B cell (primary cell): ENCODE measurements around the gene AFF3. TPM values are rescaled to one million over a fixed set of nuclear protein-coding genes. Genes with fewer than 3 reads are reported as not detected.

Experiments
- ATAC-seq: fragments of 200-7000 bp; cut with Tn5 transposase; one replicate; pipeline ENCODE4 v1.10.0; 2021; ENCODE audit warnings: low read depth, mild to moderate bottlenecking, moderate number of reproducible peaks, moderate library complexity
- CTCF ChIA-PET: fragments of 350-600 bp; sonication (Branson Sonifier 250); formaldehyde crosslinking; loops from one replicate; lab custom pipeline; 2021; ENCODE audit warnings: antibody characterized with exemption, inconsistent platforms; lab: Charles Lee
- POLR2A ChIA-PET: fragments of 350-600 bp; sonication (Branson Sonifier 250); formaldehyde crosslinking; loops from one replicate; lab custom pipeline; 2021; ENCODE audit warnings: antibody characterized with exemption; lab: Charles Lee
- DNase-seq: peaks from one replicate; pipeline ENCODE4 v3.0.0; 2013
- H2AFZ ChIP-seq: 2 replicates; pipeline ENCODE4 v1.6.1; 2012; ENCODE audit warnings: mild to moderate bottlenecking, low read depth, low read length; ENCODE audit not compliant: insufficient read depth, poor library complexity, severe bottlenecking
- H3K27ac ChIP-seq, 2 donors: 1 replicate in 1 of 2; 2 replicates in 1 of 2; pipeline ENCODE4 v1.5.1; 2012 to 2013; ENCODE audit warnings: low read length in 2 of 2, mild to moderate bottlenecking in 2 of 2, moderate library complexity in 1 of 2
- H3K27me3 ChIP-seq, 4 experiments: fragments of 200-600 bp in 1 of 4; sonication (generic) in 1 of 4; replicated peaks in 1 of 4; 1 replicate in 2 of 4; 2 replicates in 2 of 4; pipeline versions ENCODE4 v1.6.1 to v1.7.0; 2013 to 2016; ENCODE audit warnings: low read length in 3 of 4, mild to moderate bottlenecking in 2 of 4, mixed read lengths in 1 of 4, moderate library complexity in 1 of 4; ENCODE audit not compliant: insufficient read depth in 4 of 4, control insufficient read depth in 3 of 4; ENCODE audit errors: control extremely low read depth in 1 of 4
- H3K36me3 ChIP-seq, 2 experiments: replicated peaks in 1 of 2; 1 replicate in 1 of 2; 2 replicates in 1 of 2; pipeline versions ENCODE4 v1.6.1 to v1.7.1; 2013; ENCODE audit warnings: low read length in 1 of 2; ENCODE audit not compliant: insufficient read depth in 2 of 2, control insufficient read depth in 1 of 2; ENCODE audit errors: control extremely low read depth in 1 of 2, extremely low read depth in 1 of 2
- H3K4me1 ChIP-seq, 2 donors: fragments of 200-600 bp in 1 of 2; sonication (generic) in 1 of 2; 1 replicate in 1 of 2; 2 replicates in 1 of 2; pipeline versions ENCODE4 v1.5.1 to v1.6.1; 2013 to 2017; ENCODE audit warnings: low read length in 2 of 2; ENCODE audit not compliant: control insufficient read depth in 2 of 2, insufficient read depth in 2 of 2
- H3K4me2 ChIP-seq: replicated peaks from 2 replicates; pipeline ENCODE3; 2012; ENCODE audit warnings: mild to moderate bottlenecking, low read depth, low read length; ENCODE audit not compliant: poor library complexity, severe bottlenecking
- H3K4me3 ChIP-seq, 5 experiments: fragments of 200-600 bp in 1 of 5; sonication (generic) in 1 of 5; 1 replicate in 3 of 5; 2 replicates in 2 of 5; pipeline versions ENCODE4 v1.5.1 to v1.7.0; 2011 to 2016; ENCODE audit warnings: low read length in 4 of 5, mild to moderate bottlenecking in 4 of 5, low read depth in 2 of 5, control low read depth in 1 of 5, moderate library complexity in 1 of 5; ENCODE audit not compliant: insufficient read depth in 1 of 5; ENCODE audit errors: control extremely low read depth in 1 of 5, extremely low read depth in 1 of 5
- H3K79me2 ChIP-seq: fragments of 200-600 bp; sonication (generic); one replicate; pipeline ENCODE4 v1.6.0; 2016; ENCODE audit warnings: low read length; ENCODE audit not compliant: control insufficient read depth, insufficient read depth
- H3K9ac ChIP-seq: fragments of 200-600 bp; sonication (generic); 2 replicates; pipeline ENCODE4 v1.6.1; 2017; ENCODE audit warnings: mild to moderate bottlenecking, low read length, moderate library complexity
- H3K9me3 ChIP-seq, 3 donors: one replicate each; pipeline versions ENCODE4 v1.6.1 to v1.7.1; 2013; ENCODE audit warnings: low read length in 2 of 3; ENCODE audit not compliant: control insufficient read depth in 2 of 3, insufficient read depth in 1 of 3; ENCODE audit errors: control extremely low read depth in 1 of 3
- H4K20me1 ChIP-seq: 2 replicates; pipeline ENCODE4 v1.6.0; 2012; ENCODE audit warnings: mild to moderate bottlenecking, low read length; ENCODE audit not compliant: insufficient read depth, control insufficient read depth, poor library complexity, severe bottlenecking
- H3K27ac Mint-ChIP-seq: one replicate; pipeline ENCODE4 v1.8.0; 2021; ENCODE audit warnings: mixed read lengths
- H3K27me3 Mint-ChIP-seq: one replicate; pipeline ENCODE4 v1.8.0; 2021; ENCODE audit warnings: mixed read lengths
- H3K4me1 Mint-ChIP-seq: one replicate; pipeline ENCODE4 v1.8.0; 2021; ENCODE audit warnings: mixed read lengths
- H3K4me3 Mint-ChIP-seq: one replicate; pipeline ENCODE4 v1.8.0; 2021; ENCODE audit warnings: mixed read lengths
- H3K9me3 Mint-ChIP-seq: one replicate; pipeline ENCODE4 v1.8.0; 2022; ENCODE audit warnings: mixed read lengths; ENCODE audit not compliant: insufficient read depth
- EZH2 ChIP-seq: IDR thresholded peaks from 2 replicates; pipeline ENCODE4 v1.6.1; 2012; ENCODE audit warnings: borderline replicate concordance, low read depth, mild to moderate bottlenecking, moderate library complexity, low read length; ENCODE audit not compliant: insufficient read depth, poor library complexity, severe bottlenecking
- intact Hi-C: fragments of 100-400 bp; cut with micrococcal nuclease; formaldehyde crosslinking; loops from one replicate; pipeline ENCODE4 v1.10.0; 2022
- polyA plus RNA-seq: library from polyadenylated mRNA; depleted of rRNA; stranded (reverse); fragments of >200 nt; gene quantifications from 2 replicates; pipeline ENCODE4 v1.2.3, GENCODE V29; 2012
- total RNA-seq, 2 donors: library from RNA; stranded (reverse); fragments of 120-200 nt in 1 of 2; gene quantifications; 1 replicate in 1 of 2; 2 replicates in 1 of 2; pipeline versions ENCODE4 v1.2.3 to v1.2.4, GENCODE V29; 2013 to 2022
- TF ChIP-seq, protein P1 (sequence below): fragments of 200-600 bp; IDR thresholded peaks from one replicate; pipeline ENCODE4 v1.8.0; 2022; ENCODE audit warnings: antibody characterized with exemption, mild to moderate bottlenecking

Gene AFF3
- total and polyA plus RNA-seq, 2 donors (not counting 1 experiment from before 2014, with no cell fraction given): 117 to 830 TPM

DNA sequence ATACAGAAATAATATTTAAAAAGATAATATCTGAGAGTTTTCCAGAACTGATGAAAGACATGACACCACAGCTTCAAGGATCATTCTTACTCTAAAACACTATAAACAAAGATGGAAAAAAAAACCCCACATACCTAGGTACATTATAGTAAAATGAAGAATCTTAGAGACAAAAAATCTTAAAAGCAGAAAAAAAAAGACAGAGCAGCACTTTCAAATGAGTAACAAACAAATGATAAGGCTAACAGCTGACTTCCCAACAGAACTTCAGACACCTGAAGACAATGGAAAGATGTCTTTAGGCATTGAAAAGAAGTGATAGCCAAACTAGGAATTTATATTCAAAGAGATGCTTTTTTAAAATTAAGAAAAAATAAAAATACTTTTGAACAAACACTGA, 21.2 kb upstream of the AFF3 start:
- Histone ChIP-seq H3K27me3 (no peaks in the 10 kb centered on the region), H3K4me2 (no peak overlapping the region), H2AFZ (no peak overlapping the region), H3K36me3 (no peaks in the 10 kb centered on the region), H3K4me1 (no peaks in the 10 kb centered on the region), H3K9me3 (peaks cover 0 to 5% (median 4%) of the 10 kb centered on the region in 3 donors), H3K4me3 (no peak overlapping the region), H3K9ac (no peak overlapping the region), H3K79me2 (no peaks in the 10 kb centered on the region), H3K27ac (no peak overlapping the region), H4K20me1 (no peaks in the 10 kb centered on the region)
- ChIA-PET CTCF (no interaction called here), POLR2A (no interaction called here)
- Mint-ChIP-seq H3K9me3 (peaks cover 3% of the 10 kb centered on the region), H3K4me3 (no peak overlapping the region), H3K27ac (no peak overlapping the region), H3K27me3 (no peaks in the 10 kb centered on the region), H3K4me1 (no peaks in the 10 kb centered on the region)
- TF ChIP-seq, protein P1, sequence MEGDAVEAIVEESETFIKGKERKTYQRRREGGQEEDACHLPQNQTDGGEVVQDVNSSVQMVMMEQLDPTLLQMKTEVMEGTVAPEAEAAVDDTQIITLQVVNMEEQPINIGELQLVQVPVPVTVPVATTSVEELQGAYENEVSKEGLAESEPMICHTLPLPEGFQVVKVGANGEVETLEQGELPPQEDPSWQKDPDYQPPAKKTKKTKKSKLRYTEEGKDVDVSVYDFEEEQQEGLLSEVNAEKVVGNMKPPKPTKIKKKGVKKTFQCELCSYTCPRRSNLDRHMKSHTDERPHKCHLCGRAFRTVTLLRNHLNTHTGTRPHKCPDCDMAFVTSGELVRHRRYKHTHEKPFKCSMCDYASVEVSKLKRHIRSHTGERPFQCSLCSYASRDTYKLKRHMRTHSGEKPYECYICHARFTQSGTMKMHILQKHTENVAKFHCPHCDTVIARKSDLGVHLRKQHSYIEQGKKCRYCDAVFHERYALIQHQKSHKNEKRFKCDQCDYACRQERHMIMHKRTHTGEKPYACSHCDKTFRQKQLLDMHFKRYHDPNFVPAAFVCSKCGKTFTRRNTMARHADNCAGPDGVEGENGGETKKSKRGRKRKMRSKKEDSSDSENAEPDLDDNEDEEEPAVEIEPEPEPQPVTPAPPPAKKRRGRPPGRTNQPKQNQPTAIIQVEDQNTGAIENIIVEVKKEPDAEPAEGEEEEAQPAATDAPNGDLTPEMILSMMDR: no peak
- no peak for TF ChIP-seq EZH2
- ATAC-seq (no peak), DNase-seq (no peak)
- intact Hi-C loops: no loop called here

DNA sequence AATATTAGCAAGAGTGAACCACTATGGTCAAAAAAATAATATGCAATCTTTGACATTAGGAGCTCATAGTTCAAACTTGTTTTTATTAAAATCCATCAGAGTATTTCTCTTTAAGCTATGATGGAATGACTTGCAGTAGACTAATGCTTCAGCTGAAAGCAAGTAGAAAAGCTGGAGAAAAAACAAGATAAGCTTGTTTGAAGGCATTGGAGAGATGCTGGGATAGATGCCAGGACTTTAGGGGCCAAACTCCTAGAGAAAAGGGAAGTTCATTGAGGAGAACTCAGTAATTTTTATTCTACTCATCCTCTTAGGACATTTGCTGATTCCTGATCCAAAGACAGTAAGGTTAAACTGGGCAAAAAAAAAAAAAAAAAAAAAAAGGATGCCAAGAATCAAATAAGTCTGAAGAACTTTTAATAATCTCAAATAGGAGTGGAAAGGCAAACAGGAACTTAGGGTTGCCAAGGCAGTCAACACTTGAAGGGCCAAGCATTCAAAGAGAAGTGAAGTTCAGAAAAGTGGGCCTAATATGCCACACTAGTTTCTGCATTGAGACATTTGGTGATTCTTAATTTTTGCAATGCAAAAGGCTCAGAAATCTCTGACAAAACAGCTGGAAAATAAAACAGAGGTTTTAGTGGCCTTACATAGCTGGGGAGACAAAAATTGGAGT, 19.7 kb upstream of the AFF3 start:
- Histone ChIP-seq H3K4me1 (no peaks in the 10 kb centered on the region), H3K9ac (no peak overlapping the region), H3K9me3 (peaks cover 0 to 10% (median 4%) of the 10 kb centered on the region in 3 donors), H3K4me2 (no peak overlapping the region), H3K4me3 (no peak overlapping the region), H3K36me3 (no peaks in the 10 kb centered on the region), H2AFZ (no peak overlapping the region), H3K27ac (no peak overlapping the region), H3K79me2 (no peaks in the 10 kb centered on the region), H3K27me3 (no peaks in the 10 kb centered on the region), H4K20me1 (no peaks in the 10 kb centered on the region)
- intact Hi-C loops: no loop called here
- Mint-ChIP-seq H3K4me1 (no peaks in the 10 kb centered on the region), H3K27ac (no peak overlapping the region), H3K27me3 (no peaks in the 10 kb centered on the region), H3K9me3 (peaks cover 3% of the 10 kb centered on the region), H3K4me3 (no peak overlapping the region)
- TF ChIP-seq, protein P1: no peak
- TF ChIP-seq EZH2: no peak
- POLR2A ChIA-PET: interaction anchor here (1.2 kb wide), 1 partner anchor 11 kb away, joined by 3 read pairs; no protein-coding TSS in a partner anchor
- ATAC-seq (no peak), DNase-seq (no peak)
- CTCF ChIA-PET: interaction anchor here (0.9 to 1.1 kb wide), 2 partner anchors 12 to 61 kb away, joined by 3 to 5 read pairs; no protein-coding TSS in a partner anchor
